Iris pigment epithelial cell (primary cell): ENCODE data around the gene AMD1.

Experiments used
- DNase-seq: peaks from one replicate; pipeline ENCODE4 v3.0.0-alpha.2; 2011; ENCODE audit warnings: low read depth

AMD1 gene

GRCh38 chr6:110939429-110940200 is 65.0 kb downstream of the AMD1 start:
- no peak for DNase-seq

- DNase-seq, result peak; percentile 87
Measured at GRCh38 chr6:110944681-110945151, 70.1 kb downstream of the AMD1 start.
